ENCODE data around the gene ZNF490.

- no peak for TF ChIP-seq EZH2phosphoT487 (IDR thresholded peaks at IDR 0.05; ENCODE audit: borderline replicate concordance, low read length)
- no peak for TF ChIP-seq CTCF (IDR thresholded peaks at IDR 0.05; ENCODE audit: low read depth, low read length, poor library complexity, severe bottlenecking)
These were observed 47.4 kb upstream of the ZNF490 start for GRCh38 chr19:12657966-12658365.

Measured in DOHH2 (cell line).